Stimulated activated naive CD8-positive, alpha-beta T cell treated with anti-CD3 and anti-CD28 coated beads, Interleukin-15, Interleukin-2, amounts not matched to agents 100 ng/mL and 50 ng/mL, for 24 hours (primary cell): ENCODE measurements around the gene EMID1.

Experiments used
- H3K27ac Mint-ChIP-seq: one replicate; pipeline ENCODE4 v1.8.0; 2021; ENCODE audit warnings: mild to moderate bottlenecking, mixed read lengths
- H3K27me3 Mint-ChIP-seq: one replicate; pipeline ENCODE4 v1.8.0; 2021; ENCODE audit warnings: mixed read lengths
- H3K36me3 Mint-ChIP-seq: one replicate; pipeline ENCODE4 v1.8.0; 2021; ENCODE audit warnings: low read depth, mixed read lengths
- H3K4me1 Mint-ChIP-seq: one replicate; pipeline ENCODE4 v1.8.0; 2021; ENCODE audit warnings: low read depth, mixed read lengths
- H3K4me3 Mint-ChIP-seq: one replicate; pipeline ENCODE4 v1.8.0; 2021; ENCODE audit warnings: mild to moderate bottlenecking, mixed read lengths
- H3K9me3 Mint-ChIP-seq: one replicate; pipeline ENCODE4 v1.8.0; 2021; ENCODE audit warnings: mixed read lengths

EMID1 gene

DNA sequence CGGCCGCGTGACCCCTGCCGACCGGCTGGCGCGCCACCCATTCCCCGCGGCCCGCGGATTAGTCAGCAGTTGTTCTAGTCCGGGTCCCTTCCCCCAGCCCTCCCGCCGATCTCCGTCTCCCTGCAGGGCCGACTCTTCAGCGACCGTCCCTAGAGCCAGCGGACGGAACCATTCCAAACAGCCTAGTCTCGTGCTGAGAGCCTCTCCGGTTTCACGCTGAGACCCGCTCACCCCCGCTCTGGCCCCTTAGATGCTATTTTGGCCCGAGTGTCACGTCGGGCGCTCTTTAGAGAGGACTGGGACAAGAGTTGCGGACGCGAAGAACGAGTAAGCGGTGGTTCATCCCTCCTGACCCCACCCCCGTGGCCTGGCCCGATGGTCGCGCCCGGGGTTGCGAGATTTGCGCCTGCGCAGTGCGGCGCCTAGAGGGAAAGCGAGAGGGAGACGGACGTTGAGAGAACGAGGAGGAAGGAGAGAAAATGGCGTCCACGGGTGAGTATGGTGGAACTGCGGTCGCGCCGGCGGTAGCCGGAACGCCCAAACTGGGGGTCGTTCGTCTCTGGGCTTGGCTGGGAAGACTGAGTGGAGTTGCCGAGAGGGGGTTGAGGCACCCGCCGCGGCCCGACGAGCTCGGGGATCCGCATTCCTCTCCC, 62.3 kb downstream of the EMID1 start, which contains the start of the genes EWSR1 and RHBDD3:
TSS of gene EWSR1 (plus strand) at position 411 of the 653 bp plus-strand sequence. CDS start at position 480, 69 bp downstream.
TSS of gene RHBDD3 (minus strand) at position 124 of the 653 bp plus-strand sequence. CDS start 2,355 bp downstream, outside the sequence.
- H3K4me1 Mint-ChIP-seq, result peaks cover 52% of the 10 kb centered on the region
- peaks cover 3% of the 10 kb centered on the region for H3K27me3 Mint-ChIP-seq
- no peaks in the 10 kb centered on the region for H3K9me3 Mint-ChIP-seq
- H3K27ac Mint-ChIP-seq, result peak within 1 kb of the TSS; percentile 100
- peak within 1 kb of the TSS; percentile 97 for H3K4me3 Mint-ChIP-seq
- peaks cover 62% of the 10 kb centered on the region for H3K36me3 Mint-ChIP-seq

DNA sequence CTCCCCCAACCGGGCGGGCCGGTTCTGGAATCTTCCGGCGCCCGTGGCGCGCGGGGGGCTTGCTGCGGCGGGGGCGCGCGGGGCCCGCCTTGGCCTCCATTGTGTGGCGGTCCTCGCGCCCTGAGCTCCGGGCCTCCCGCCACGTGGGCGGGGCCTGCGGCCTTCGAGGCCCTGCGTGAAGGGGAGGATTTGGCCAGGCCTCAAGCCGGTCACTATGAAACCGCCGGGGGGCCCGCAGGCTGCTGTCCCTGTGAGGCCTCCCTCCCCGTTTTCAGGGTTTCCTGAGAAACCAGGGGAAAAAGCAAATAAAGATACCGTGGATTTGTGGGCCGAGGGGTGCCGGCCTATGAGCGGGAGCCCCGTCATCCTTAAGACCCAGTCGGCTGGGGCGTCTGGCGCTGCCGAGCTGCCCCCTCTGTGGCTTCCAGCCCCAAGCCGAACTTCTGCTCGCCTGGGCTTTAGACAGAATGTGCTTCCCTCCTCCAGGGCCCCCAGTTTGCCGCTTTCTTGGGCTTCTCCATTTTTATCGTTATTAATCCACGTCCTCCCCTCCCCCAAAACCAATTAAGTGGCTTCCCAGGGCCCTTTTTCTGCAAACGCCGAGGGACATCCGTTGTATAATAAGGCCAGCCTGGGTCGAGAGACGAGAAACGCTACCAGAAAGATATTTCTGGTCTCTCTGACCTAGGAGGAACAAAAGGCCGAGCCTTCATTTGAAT, 63.0 kb downstream of the EMID1 start:
- Mint-ChIP-seq H3K27me3 (peaks cover 3% of the 10 kb centered on the region), H3K27ac (peak overlapping the region; percentile 100), H3K4me3 (peak overlapping the region; percentile 97), H3K4me1 (peaks cover 59% of the 10 kb centered on the region), H3K9me3 (no peaks in the 10 kb centered on the region), H3K36me3 (peaks cover 69% of the 10 kb centered on the region)

DNA sequence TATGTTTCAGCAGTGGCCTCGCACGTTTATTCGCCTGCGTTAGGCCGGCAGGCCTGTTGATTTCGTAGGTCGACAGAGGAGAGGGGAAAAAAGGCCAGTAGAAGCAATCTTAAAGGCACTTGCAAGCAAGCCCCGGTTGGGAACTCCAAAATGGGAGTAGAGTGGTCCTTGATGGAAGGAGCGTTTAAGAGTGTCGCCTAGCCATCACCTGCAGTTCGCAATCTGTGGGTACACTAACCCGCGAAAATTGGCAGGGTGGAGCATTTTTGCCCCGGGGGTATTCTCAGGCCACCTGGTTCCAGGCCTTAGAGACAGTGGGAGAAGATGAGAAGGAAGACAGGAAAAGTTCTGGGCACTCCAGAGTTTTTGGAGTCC, 63.5 kb downstream of the EMID1 start:
- Mint-ChIP-seq H3K4me1 (peaks cover 64% of the 10 kb centered on the region), H3K9me3 (no peaks in the 10 kb centered on the region), H3K27me3 (peaks cover 3% of the 10 kb centered on the region), H3K4me3 (peak overlapping the region; percentile 97), H3K27ac (peak overlapping the region; percentile 90), H3K36me3 (peaks cover 75% of the 10 kb centered on the region)

DNA sequence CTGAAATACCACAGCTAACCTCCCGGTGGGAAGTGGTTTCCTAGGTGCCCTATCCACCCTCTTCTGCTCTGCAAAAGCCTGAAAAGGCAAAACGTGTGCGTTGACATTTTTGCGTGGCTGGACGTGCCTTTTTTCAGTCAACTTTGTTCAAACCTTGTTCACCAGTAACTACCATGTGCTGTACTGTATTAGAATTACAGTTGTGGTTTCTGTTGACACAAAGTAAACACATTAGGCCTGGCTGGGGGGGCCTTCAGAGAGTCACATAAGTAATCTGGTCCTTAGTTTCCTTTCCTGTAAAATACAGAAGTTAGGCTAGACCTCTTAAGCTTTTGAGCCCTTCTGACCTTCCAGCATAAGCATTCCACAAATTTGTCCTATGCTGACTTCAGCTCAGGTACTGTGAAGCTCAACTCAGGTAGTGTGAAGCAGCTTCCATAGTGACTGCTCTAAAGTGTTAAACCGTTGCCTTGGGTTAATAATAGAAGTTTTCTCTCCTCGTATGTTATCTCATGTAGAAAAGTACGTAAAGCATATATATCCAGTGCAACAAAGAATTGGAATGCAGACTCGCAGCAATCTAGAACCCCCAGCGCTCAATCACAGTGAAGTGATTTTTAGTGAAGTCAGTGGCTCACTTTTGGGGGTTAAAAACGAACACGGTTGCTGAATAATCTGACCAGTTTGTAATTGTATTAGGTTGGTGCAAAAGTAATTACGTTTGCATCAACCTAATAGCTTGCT, 64.2 kb downstream of the EMID1 start:
- peak overlapping the region; percentile 90 for H3K27ac Mint-ChIP-seq

DNA sequence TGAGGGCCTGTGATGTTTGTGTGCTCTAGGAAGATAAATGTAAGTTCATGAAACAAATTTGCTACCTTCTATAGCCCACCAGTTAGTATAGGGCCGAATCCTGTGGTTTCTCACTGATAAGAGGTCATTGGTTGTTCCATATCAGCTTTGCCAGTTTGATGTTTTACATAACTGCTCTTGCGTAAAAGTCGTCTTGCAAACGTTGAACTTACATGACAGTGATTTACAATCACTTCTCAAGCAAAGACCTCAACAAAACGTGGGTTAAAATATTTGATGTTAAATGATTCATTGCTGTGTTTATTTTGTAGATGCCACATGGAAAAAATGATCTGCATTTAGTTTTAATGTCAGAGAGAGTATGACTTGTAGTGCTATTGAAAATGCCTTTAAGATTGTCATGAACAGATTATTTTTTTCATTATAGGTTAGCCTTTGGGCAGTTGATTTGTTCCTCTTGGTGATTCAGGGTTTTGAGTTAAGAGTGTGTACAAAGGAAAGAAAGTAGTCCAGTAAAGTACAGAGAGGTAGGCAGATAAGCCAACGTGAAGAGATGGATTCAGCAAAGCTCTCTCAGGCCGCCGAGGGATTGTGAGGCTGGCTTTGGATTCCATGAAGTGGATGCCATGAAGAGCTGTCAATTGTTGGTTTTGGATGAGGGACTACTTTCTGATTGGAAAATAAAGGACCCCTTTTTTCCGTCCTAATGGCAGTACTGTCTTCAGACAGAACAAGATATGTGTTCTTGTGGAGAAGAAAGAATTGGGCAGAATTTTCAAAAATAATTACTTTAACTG, 65.0 kb downstream of the EMID1 start:
- H3K4me1 Mint-ChIP-seq, result peaks cover 79% of the 10 kb centered on the region
- peak overlapping the region; percentile 97 for H3K4me3 Mint-ChIP-seq
- peaks cover 89% of the 10 kb centered on the region for H3K36me3 Mint-ChIP-seq
- no peaks in the 10 kb centered on the region for H3K9me3 Mint-ChIP-seq
- H3K27ac Mint-ChIP-seq, result peak overlapping the region; percentile 90
- H3K27me3 Mint-ChIP-seq, result peaks cover 3% of the 10 kb centered on the region

More for the DNA sequence above, 64.2 kb downstream of the EMID1 start:
- H3K4me3 Mint-ChIP-seq, result peak overlapping the region; percentile 97
- H3K36me3 Mint-ChIP-seq, result peaks cover 81% of the 10 kb centered on the region
- H3K4me1 Mint-ChIP-seq, result peaks cover 71% of the 10 kb centered on the region
- H3K9me3 Mint-ChIP-seq, result no peaks in the 10 kb centered on the region
- peaks cover 3% of the 10 kb centered on the region for H3K27me3 Mint-ChIP-seq

DNA sequence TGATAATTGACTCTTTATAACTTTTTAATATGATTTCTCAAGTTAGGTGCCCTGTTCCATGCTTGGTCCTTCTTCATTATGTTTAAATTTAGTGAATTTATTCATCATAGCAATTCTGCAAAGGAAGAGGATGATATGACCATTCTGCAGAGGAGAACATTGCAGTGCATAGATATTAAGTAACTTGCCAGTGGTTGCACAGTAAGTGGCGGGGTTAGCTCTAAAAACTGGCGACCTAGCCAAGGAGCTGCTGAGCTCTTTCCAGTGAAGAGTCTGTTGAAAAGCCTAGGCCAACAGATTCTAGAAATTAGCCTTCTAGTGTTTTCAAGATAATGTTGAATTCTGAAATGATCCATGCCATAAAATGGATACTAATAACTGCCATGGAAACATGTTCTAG, 66.9 kb downstream of the EMID1 start:
- Mint-ChIP-seq H3K27ac (no peak overlapping the region), H3K4me3 (no peak overlapping the region), H3K27me3 (peaks cover 3% of the 10 kb centered on the region), H3K4me1 (peaks cover 83% of the 10 kb centered on the region), H3K9me3 (no peaks in the 10 kb centered on the region), H3K36me3 (peaks cover 93% of the 10 kb centered on the region)

DNA sequence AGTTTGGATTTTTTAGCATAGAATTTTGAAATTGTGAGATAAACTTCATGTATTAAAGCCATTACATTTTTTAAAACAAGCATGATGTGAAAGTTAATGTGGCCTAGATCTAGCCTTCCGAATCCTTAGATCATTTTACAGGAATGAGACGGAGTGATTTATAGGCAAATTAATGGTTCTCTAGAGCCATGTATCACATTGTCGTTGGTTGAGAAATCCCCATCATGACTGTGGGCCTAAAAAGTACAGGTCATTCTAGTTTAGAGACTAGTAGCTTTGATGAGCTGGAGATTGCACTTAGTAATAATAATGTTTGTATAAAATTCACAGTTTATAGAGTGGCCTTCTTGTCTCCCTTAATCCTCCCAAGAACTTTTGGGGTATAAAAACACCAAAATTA, 69.5 kb downstream of the EMID1 start:
- H3K36me3 Mint-ChIP-seq, result peaks cover 97% of the 10 kb centered on the region
- no peak overlapping the region for H3K27ac Mint-ChIP-seq
- no peaks in the 10 kb centered on the region for H3K9me3 Mint-ChIP-seq
- no peak overlapping the region for H3K4me3 Mint-ChIP-seq
- no peaks in the 10 kb centered on the region for H3K27me3 Mint-ChIP-seq
- peaks cover 82% of the 10 kb centered on the region for H3K4me1 Mint-ChIP-seq

DNA sequence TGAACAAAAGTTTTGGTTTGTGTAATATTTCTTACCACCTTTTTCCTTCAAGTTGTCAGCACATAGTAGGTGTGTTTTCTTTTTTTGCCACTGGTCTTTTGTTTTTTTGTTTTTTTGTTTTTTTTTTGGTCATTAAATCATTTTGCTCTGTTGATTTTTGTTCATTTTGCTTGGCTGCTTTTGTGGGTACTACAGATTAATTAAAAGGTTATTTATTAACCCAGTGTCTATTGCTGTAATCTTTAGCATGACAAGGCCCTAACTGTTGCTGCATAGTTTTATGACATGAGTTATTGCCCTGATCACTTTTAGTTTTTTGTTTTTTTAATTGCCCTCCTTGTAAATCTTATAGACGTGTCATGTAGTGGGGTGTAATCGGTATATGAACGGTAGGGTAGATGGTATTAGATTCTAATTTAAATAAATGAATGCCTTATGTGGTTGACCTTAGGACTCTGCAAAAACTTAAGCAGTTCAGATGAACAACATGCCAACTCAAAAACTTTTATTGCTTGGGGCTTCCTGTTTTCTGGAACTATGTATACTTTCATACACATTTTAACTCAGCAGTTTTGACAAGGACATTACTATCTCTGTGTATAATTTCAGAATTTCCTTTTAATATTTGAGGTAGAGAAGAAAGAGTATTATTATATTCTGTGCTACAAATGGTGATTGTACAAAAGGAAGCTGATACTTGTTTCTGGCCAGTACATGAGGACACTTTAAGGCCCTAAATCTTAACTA, 70.3 kb downstream of the EMID1 start:
- Mint-ChIP-seq H3K27me3 (no peaks in the 10 kb centered on the region), H3K9me3 (no peaks in the 10 kb centered on the region), H3K4me3 (no peak overlapping the region), H3K36me3 (peaks cover 96% of the 10 kb centered on the region), H3K27ac (no peak overlapping the region), H3K4me1 (peaks cover 74% of the 10 kb centered on the region)

DNA sequence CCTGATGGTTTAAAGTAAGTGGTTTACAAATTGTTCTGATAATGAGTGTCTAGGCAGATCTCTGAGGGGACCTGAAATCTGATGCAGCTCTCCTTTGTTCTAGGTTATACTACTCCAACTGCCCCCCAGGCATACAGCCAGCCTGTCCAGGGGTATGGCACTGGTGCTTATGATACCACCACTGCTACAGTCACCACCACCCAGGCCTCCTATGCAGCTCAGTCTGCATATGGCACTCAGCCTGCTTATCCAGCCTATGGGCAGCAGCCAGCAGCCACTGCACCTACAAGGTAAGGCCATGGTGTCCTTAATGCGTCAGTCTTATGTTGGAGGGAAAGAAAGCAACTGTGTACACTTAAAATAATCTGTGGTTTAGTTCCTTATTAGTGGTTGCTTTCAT, 72.2 kb downstream of the EMID1 start:
- Mint-ChIP-seq H3K9me3 (no peaks in the 10 kb centered on the region), H3K36me3 (peaks cover 94% of the 10 kb centered on the region), H3K27me3 (no peaks in the 10 kb centered on the region), H3K4me1 (peaks cover 54% of the 10 kb centered on the region), H3K27ac (peak overlapping the region; percentile 10), H3K4me3 (no peak overlapping the region)

DNA sequence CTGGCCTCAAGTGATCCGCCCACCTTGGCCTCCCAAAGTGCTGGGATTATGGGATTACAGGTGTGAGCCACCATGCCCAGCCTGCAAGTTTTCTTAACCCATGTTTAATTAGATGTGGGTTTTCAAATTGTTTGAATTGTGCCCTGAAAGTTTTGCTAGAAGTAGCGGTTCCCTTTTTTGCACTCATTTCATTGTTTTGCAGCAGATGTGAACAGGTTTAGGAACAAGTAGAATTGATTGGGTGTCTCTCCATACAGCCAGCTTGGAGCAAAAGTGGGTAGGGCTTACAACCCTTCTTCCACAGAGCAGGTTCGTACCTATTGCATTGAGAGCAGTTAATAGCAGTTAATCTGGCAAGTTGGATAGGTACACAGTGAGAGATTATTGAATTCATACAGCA, 78.5 kb downstream of the EMID1 start:
- H3K9me3 Mint-ChIP-seq, result no peaks in the 10 kb centered on the region
- no peak overlapping the region for H3K4me3 Mint-ChIP-seq
- H3K27me3 Mint-ChIP-seq, result no peaks in the 10 kb centered on the region

DNA sequence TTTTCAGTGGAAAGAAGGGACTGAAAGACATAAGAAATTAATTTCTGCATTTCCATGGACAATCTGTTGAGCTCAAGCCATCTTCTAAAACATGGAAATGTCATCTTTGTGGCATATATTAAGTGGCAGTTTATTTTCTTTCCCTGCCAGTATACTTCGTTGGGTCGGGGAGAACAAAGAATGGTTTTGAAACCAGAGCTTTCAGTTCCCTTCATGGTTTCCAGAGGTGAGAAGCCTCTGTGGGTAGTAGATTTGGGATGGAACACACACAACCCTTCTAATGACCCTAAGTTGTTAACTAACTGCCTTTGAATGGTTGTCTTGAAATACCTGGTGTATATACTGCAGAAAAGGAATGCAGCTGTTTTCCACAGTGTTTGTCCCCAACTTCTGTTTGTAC, 83.1 kb downstream of the EMID1 start:
- H3K4me1 Mint-ChIP-seq, result peaks cover 3% of the 10 kb centered on the region
- no peaks in the 10 kb centered on the region for H3K9me3 Mint-ChIP-seq
- no peak overlapping the region for H3K27ac Mint-ChIP-seq
- H3K36me3 Mint-ChIP-seq, result peaks cover 85% of the 10 kb centered on the region
- H3K4me3 Mint-ChIP-seq, result no peak overlapping the region
- no peaks in the 10 kb centered on the region for H3K27me3 Mint-ChIP-seq

More for the DNA sequence above, 78.5 kb downstream of the EMID1 start:
- Mint-ChIP-seq H3K4me1 (peaks cover 3% of the 10 kb centered on the region), H3K27ac (no peak overlapping the region), H3K36me3 (peaks cover 87% of the 10 kb centered on the region)

DNA sequence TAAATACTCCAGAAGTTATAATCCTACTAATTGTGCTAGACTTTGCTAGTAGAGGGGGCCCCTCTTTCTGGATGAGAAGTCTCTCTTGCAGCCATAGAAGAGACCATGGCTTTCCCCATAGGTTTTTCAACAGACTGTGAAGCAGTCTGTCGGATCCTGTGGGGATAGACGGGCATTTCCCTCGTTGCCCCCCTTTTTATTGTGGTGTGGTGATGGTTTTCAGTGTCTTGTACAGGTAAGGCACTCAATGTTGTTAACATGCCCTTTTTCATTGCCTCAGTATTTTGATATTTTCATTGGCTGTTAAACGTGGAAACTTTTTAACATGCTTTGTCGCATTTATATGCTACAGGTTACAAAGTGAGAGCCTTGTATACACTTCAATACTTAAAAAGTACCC, 84.4 kb downstream of the EMID1 start:
- H3K27ac Mint-ChIP-seq, result no peak overlapping the region
- no peak overlapping the region for H3K4me3 Mint-ChIP-seq
- peaks cover 85% of the 10 kb centered on the region for H3K36me3 Mint-ChIP-seq
- H3K27me3 Mint-ChIP-seq, result no peaks in the 10 kb centered on the region
- H3K9me3 Mint-ChIP-seq, result no peaks in the 10 kb centered on the region
- H3K4me1 Mint-ChIP-seq, result no peaks in the 10 kb centered on the region

DNA sequence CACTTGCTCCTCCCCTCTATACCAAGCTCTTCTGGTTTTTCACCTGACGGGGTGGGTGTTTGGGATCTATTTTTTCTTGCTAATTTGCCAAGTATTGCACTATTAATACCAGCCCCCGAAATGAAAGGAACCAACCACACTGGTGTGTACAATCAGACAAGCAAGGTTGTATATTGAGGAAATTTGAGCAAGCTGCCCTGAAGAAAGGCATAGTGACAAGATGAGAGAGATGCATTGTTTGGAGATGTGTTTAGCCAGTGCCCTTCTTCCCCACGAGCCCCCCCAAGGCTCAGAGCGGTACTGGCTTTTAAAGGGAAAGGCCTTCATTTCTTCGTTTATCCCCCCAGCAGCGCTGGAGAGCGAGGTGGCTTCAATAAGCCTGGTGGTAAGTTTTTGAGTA, 85.5 kb downstream of the EMID1 start:
- Mint-ChIP-seq H3K4me1 (no peaks in the 10 kb centered on the region), H3K4me3 (no peak overlapping the region), H3K36me3 (peaks cover 89% of the 10 kb centered on the region)

DNA sequence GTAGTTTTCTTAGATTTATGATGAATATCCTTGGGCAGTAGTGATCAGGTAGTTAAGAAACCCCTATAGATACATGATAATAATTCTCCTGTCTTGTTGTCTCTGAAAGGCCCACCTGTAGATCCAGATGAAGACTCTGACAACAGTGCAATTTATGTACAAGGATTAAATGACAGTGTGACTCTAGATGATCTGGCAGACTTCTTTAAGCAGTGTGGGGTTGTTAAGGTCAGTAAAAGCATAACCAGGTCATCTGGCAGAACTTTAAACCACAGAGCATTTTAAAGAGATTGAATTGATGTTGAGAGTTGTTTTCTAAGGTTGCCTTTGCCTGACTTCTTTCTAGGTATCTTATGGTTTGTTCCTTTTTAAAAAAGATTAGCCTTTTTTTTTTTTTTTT, 86.7 kb downstream of the EMID1 start:
- Mint-ChIP-seq H3K4me1 (no peaks in the 10 kb centered on the region), H3K27me3 (no peaks in the 10 kb centered on the region), H3K9me3 (no peaks in the 10 kb centered on the region), H3K27ac (no peak overlapping the region), H3K4me3 (no peak overlapping the region), H3K36me3 (peaks cover 89% of the 10 kb centered on the region)

More for the DNA sequence above, 85.5 kb downstream of the EMID1 start:
- H3K27me3 Mint-ChIP-seq, result no peaks in the 10 kb centered on the region
- H3K9me3 Mint-ChIP-seq, result no peaks in the 10 kb centered on the region
- H3K27ac Mint-ChIP-seq, result no peak overlapping the region
